RPMI8226 (cell line): Measurements from ENCODE around the gene TMEM273.

ENCODE experiments used
- DNase-seq: peaks from one replicate; pipeline ENCODE4 v3.0.0-alpha.2; 2015

The TMEM273 gene

GRCh38 chr10:49187950-49188761 lies at the start of gene TMEM273:
Gene TMEM273 (minus strand): TSS chr10:49188391. CDS start chr10:49188336, 55 bp downstream.
- peak; percentile 68 for DNase-seq

GRCh38 chr10:49237985-49238384 lies 49.8 kb upstream of the TMEM273 start:
- DNase-seq: no peak

GRCh38 chr10:49235392-49235791 lies 47.2 kb upstream of the TMEM273 start:
- DNase-seq: no peak

GRCh38 chr10:49231086-49231820 lies 43.1 kb upstream of the TMEM273 start:
- DNase-seq: no peak

- DNase-seq: no peak
Observed at GRCh38 chr10:49230004-49230403, 41.8 kb upstream of the TMEM273 start.

- no peak for DNase-seq
Observed at GRCh38 chr10:49228677-49229076, 40.5 kb upstream of the TMEM273 start.

GRCh38 chr10:49227406-49227805 lies 39.2 kb upstream of the TMEM273 start:
- DNase-seq: no peak

GRCh38 chr10:49226594-49226993 lies 38.4 kb upstream of the TMEM273 start:
- DNase-seq: no peak

- DNase-seq: no peak
Observed at GRCh38 chr10:49225218-49225876, 37.2 kb upstream of the TMEM273 start.

GRCh38 chr10:49223205-49223604 lies 35.0 kb upstream of the TMEM273 start:
- no peak for DNase-seq

GRCh38 chr10:49222170-49222569 lies 34.0 kb upstream of the TMEM273 start:
- no peak for DNase-seq

- DNase-seq: no peak
Observed at GRCh38 chr10:49220679-49221078, 32.5 kb upstream of the TMEM273 start.

- DNase-seq: no peak
Observed at GRCh38 chr10:49220031-49220430, 31.8 kb upstream of the TMEM273 start.

GRCh38 chr10:49219248-49219647 lies 31.1 kb upstream of the TMEM273 start:
- DNase-seq: no peak

GRCh38 chr10:49218480-49218879 lies 30.3 kb upstream of the TMEM273 start:
- no peak for DNase-seq

GRCh38 chr10:49217645-49218044 lies 29.5 kb upstream of the TMEM273 start:
- DNase-seq: no peak

GRCh38 chr10:49213211-49213610 lies 25.0 kb upstream of the TMEM273 start:
- no peak for DNase-seq

GRCh38 chr10:49212783-49213182 lies 24.6 kb upstream of the TMEM273 start:
- no peak for DNase-seq

GRCh38 chr10:49212076-49212475 lies 23.9 kb upstream of the TMEM273 start:
- no peak for DNase-seq

GRCh38 chr10:49208996-49209395 lies 20.8 kb upstream of the TMEM273 start:
- no peak for DNase-seq

GRCh38 chr10:49207936-49208487 lies 19.8 kb upstream of the TMEM273 start:
- DNase-seq: no peak

- no peak for DNase-seq
Observed at GRCh38 chr10:49207113-49207512, 18.9 kb upstream of the TMEM273 start.

- no peak for DNase-seq
Observed at GRCh38 chr10:49205206-49205605, 17.0 kb upstream of the TMEM273 start.
